K562 (cell line): ENCODE results near the gene GRB2. TPM values are rescaled to one million over a fixed set of nuclear protein-coding genes. Genes with fewer than 3 reads are reported as not detected.
A peak's percentile ranks its signal among the peaks of the same experiment; 100 is the strongest.

Source experiments
- CTBP1 ChIP-seq: fragments of 450-650 bp; IDR thresholded peaks from 2 replicates; pipeline ENCODE4 v1.6.1; 2016; ENCODE audit warnings: borderline replicate concordance
- CTCF ChIP-seq, 3 experiments: IDR thresholded peaks in 2 of 3; conservative IDR thresholded peaks in 1 of 3; 2 replicates each; pipeline ENCODE4 v1.5.1; 2011 to 2012; ENCODE audit warnings: low read length in 3 of 3, mild to moderate bottlenecking in 3 of 3, control low read depth in 2 of 3, improper control_type of control experiment in 1 of 3, inconsistent platforms in 1 of 3, low read depth in 1 of 3, mixed read lengths in 1 of 3, moderate library complexity in 1 of 3; ENCODE audit not compliant: insufficient read depth in 2 of 3
- FOXA3 ChIP-seq, 2 experiments: fragments of 450-650 bp in 1 of 2; sonication (generic) in 1 of 2; formaldehyde crosslinking; IDR thresholded peaks in 1 of 2; conservative IDR thresholded peaks in 1 of 2; 2 replicates each; pipeline versions ENCODE4 v1.4.0 to v1.8.0; 2020 to 2022; ENCODE audit warnings: mild to moderate bottlenecking in 2 of 2, missing genetic modification reagents in 1 of 2
- FOXK2 ChIP-seq, 2 experiments: fragments of 450-650 bp; IDR thresholded peaks in 1 of 2; conservative IDR thresholded peaks in 1 of 2; 2 replicates each; pipeline ENCODE4 v1.6.1; 2016; ENCODE audit warnings: low read depth in 2 of 2, mild to moderate bottlenecking in 1 of 2
- GABPB2 ChIP-seq: fragments of 250-450 bp; sonication (Bioruptor Pico); conservative IDR thresholded peaks from 2 replicates; pipeline ENCODE4 v1.5.1; 2021; ENCODE audit warnings: mild to moderate bottlenecking
- NR3C1 ChIP-seq: sonication (generic); formaldehyde crosslinking; IDR thresholded peaks from 2 replicates; pipeline ENCODE4 v1.8.1; 2022; ENCODE audit warnings: missing genetic modification reagents
- POLR2G ChIP-seq: fragments of 200-400 bp; formaldehyde crosslinking; IDR thresholded peaks from 2 replicates; pipeline ENCODE4 v1.6.1; 2017; ENCODE audit warnings: low read depth, mild to moderate bottlenecking, antibody characterized with exemption, low read length, moderate library complexity
- RBM25 ChIP-seq: fragments of 200-400 bp; formaldehyde crosslinking; IDR thresholded peaks from 2 replicates; pipeline ENCODE4 v1.6.1; 2018; ENCODE audit warnings: low read length, low read depth, moderate library complexity; ENCODE audit not compliant: severe bottlenecking
- SOX6 ChIP-seq: fragments of 450-650 bp; IDR thresholded peaks from 2 replicates; pipeline ENCODE4 v1.6.1; 2014; ENCODE audit warnings: mild to moderate bottlenecking
- TAF1 ChIP-seq: IDR thresholded peaks from 2 replicates; pipeline ENCODE4 v1.6.1; 2011; ENCODE audit warnings: mild to moderate bottlenecking, low read length, moderate library complexity; ENCODE audit not compliant: insufficient read depth, control insufficient read depth, severe bottlenecking; ENCODE audit errors: extremely low read depth
- TFE3 ChIP-seq: fragments of 450-650 bp; formaldehyde crosslinking; IDR thresholded peaks from 2 replicates; pipeline ENCODE4 v1.4.0; 2020; ENCODE audit warnings: mild to moderate bottlenecking, mixed read lengths
- ZBTB12 ChIP-seq: fragments of 250-450 bp; sonication (Bioruptor Pico); IDR thresholded peaks from 2 replicates; pipeline ENCODE4 v1.4.0; 2020
- ZBTB5 ChIP-seq: fragments of 450-650 bp; IDR thresholded peaks from 2 replicates; pipeline ENCODE4 v1.6.1; 2017; ENCODE audit warnings: antibody characterized with exemption
- ZNF134 ChIP-seq: fragments of 250-450 bp; sonication (Bioruptor Pico); conservative IDR thresholded peaks from 2 replicates; pipeline ENCODE4 v1.4.0; 2020
- ZNF449 ChIP-seq: fragments of 250-450 bp; sonication (Bioruptor Pico); IDR thresholded peaks from 2 replicates; pipeline ENCODE4 v1.8.0; 2022; ENCODE audit warnings: moderate library complexity, mild to moderate bottlenecking, inconsistent platforms
- ZNF699 ChIP-seq: fragments of 250-450 bp; sonication (Bioruptor Pico); IDR thresholded peaks from 2 replicates; pipeline ENCODE4 v1.8.0; 2021; ENCODE audit warnings: mild to moderate bottlenecking, moderate library complexity; ENCODE audit not compliant: insufficient replicate concordance
- ZNF76 ChIP-seq: fragments of 250-450 bp; sonication (Bioruptor Pico); IDR thresholded peaks from 2 replicates; pipeline ENCODE4 v1.4.0; 2020; ENCODE audit warnings: mild to moderate bottlenecking, moderate library complexity, borderline replicate concordance
- polyA plus RNA-seq, 8 experiments: library from polyadenylated mRNA; depleted of rRNA in 4 of 8; stranded (reverse) in 5 of 8; unstranded in 3 of 8; fragments of >200 nt; fragmentation: Nextera tagmentation in 2 of 8; fragmentation: Illumina TruSeq in 1 of 8; extraction: Ambion mirVana in 2 of 8; extraction: Trizol in 1 of 8; gene quantifications; 2 replicates each; pipeline versions ENCODE4 v1.2.1 to v1.2.3, GENCODE V29; 2011 to 2014; ENCODE audit warnings: inconsistent platforms in 1 of 8, missing spikeins in 1 of 8
- total RNA-seq, 7 experiments: library from RNA; depleted of rRNA in 6 of 7; stranded (reverse); fragments of >200 nt in 6 of 7; fragmentation: Illumina TruSeq in 2 of 7; extraction: Trizol in 2 of 7; gene quantifications; 2 replicates each; pipeline versions ENCODE4 v1.2.1 to v1.2.3, GENCODE V29; 2011 to 2021; ENCODE audit warnings: low replicate concordance in 1 of 7

The GRB2 gene
- total and polyA plus RNA-seq, 9 of the 15 experiments (the other 6 are each of a cell fraction or from before 2014, with no cell fraction given) = 57.2 to 136 (median 84.8) TPM

DNA sequence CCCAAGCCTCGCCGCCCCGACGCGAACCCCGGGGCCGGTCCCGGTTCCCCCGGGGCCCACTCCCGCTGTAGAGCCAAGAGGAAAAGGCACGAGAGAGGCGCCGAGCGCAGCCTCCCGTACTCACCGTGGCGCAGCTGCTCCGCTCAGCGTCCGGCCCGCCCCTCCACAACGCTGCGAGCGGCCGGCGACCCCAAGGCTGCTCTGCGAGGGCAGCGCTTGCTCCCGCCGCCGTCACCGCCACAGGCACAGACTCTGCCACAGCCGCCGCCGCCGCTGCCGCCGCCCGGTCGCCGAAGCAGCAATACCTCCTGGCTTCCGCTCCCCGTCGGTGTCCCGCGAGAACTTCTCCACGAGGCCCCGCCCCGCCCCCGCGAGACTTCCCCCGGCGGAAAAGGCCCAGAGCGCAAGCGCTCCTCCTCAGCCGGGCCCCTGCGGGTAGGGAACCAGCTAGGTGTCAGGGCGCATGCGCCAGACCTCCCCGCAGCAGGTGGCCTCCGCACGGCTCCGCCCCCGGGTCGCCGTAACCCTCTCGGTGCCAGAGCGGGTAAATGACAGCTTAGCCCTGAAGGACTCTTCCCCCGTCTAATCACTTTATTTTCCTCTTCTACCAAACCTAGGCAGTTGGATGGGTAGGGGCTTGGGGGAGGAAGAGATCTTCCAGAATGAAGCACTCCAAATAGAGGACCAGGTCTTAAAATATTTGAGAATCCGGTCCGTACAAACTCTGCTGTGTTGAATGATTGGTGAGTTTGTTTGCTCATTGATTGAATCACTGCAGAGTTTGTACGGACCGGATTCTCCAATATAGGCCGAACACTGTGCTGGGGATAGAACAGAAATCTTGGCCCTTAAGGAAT is at the start of gene GRB2 (continued):
- no peak for TF ChIP-seq CTCF (IDR thresholded peaks at IDR 0.05 in 2 of 3, conservative IDR thresholded peaks at IDR 0.05 in 1 of 3; ENCODE audit: insufficient read depth in 2 of 3, low read depth in 1 of 3, low read length in 3 of 3)
- no peak for TF ChIP-seq ZNF134 (CRISPR knock-in tag)
- no peak for TF ChIP-seq ZNF449
- TF ChIP-seq TAF1 = peak; percentile 84
- TF ChIP-seq ZNF76 (CRISPR knock-in tag) = no peak
- no peak for TF ChIP-seq ZBTB5
- no peak for TF ChIP-seq TFE3 (CRISPR knock-in tag)
- TF ChIP-seq CTBP1 = peak; percentile 49; the same call in 1 of the 2 replicates
- peak; percentile 96 for TF ChIP-seq POLR2G
- TF ChIP-seq NR3C1 = no peak
- TF ChIP-seq FOXK2 (conservative IDR thresholded peaks at IDR 0.05 in 1 of 2, IDR thresholded peaks at IDR 0.05 in 1 of 2; ENCODE audit: low read depth in 2 of 2) = no peak
- 0 out of 4 replicates have a peak, but pooled peaks of 1 of the 2 experiments have one; percentile 16 for TF ChIP-seq FOXA3 (CRISPR knock-in tag; conservative IDR thresholded peaks at IDR 0.05 in 1 of 2, IDR thresholded peaks at IDR 0.05 in 1 of 2)
- no peak for TF ChIP-seq ZNF699 (CRISPR knock-in tag)
- TF ChIP-seq ZBTB12 (CRISPR knock-in tag) = no peak
- TF ChIP-seq SOX6 = 0 out of 2 replicates have a peak, but pooled peaks have one; percentile 15
- no peak for TF ChIP-seq GABPB2 (CRISPR knock-in tag)
- TF ChIP-seq RBM25 = peak; percentile 94
